HG03103 (cell line): ENCODE data around the gene HS6ST2.

Source experiments
- ATAC-seq: cut with Tn5 transposase; IDR thresholded peaks from one replicate; pipeline ENCODE4 v1.9.1; 2021; ENCODE audit warnings: low read depth; ENCODE audit not compliant: unreplicated experiment

The HS6ST2 gene

DNA sequence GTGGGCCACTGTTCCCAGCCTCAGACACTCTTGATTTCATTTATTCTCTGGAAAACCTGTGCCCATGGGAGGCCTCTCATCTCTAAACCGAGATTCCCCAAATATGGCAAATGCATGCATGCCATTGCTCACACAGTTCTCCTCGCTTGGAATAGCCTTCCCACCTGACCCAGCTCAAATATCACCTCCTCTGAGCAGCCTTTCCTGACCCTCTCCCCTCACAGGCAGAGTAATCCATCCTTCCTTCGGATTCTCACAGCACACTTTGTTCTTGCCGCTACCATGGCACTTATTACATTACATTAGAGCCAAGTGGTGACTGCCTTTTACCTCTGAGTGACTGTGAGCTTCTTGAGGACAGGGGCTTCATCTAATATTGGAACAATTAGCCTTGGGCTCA lies 209.5 kb downstream of the HS6ST2 start:
- ATAC-seq, result no peak

DNA sequence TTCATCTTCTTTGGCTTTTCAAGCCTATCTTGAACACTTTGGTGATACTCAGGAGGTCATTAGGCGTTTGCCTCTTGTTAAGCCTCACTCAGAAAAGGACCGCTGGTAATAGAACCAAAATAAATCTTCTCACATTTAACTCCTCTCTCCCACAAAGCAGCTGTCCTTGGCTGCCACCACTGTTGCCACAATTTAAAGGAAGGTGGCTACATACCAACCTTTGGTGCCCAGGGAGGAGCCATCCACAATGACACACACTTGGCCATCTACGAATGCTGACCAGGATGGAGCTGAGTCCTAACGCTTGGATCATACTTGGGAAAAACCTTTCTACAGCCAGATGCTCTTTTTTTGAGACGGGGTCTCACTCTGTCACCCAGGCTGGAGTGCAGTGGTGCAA lies 210.2 kb downstream of the HS6ST2 start:
- ATAC-seq, result no peak

DNA sequence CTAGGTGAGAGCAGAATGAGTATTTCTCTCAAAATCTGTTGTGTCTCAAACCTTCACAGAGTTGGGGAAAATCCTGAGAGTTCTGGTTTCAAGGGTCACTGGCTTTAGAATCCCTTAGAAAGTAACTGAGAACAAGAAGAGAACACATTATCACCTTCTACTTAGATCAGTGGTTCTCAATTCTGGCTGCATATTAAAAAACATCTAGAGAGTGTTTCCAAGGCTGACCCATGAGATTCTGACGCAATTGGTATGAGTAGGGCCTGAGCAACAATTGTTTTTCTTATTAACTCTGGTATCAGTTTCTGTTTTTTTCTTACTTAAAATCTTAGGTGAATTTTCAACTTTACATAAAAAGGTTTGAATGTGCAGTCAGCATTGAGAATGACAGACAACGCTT lies 212.8 kb downstream of the HS6ST2 start:
- ATAC-seq, result no peak

DNA sequence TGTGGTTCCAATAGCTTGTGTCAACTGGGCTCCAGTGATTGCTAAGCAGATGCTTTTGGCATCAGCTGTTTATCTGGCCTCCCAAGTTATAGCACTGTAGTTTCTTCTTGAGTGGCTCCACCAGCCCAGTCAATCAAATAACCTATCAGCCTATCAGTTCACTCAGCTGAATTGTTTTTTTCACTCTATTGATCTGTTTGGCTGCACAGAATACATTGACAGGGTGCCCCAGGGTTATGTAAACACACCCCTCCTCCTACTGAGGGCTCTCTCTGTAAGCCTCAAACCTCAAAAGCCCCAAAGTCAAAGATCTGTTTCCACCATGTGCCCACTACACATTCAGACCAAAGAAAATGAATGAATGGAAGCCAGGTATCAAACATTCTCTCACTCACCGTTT lies 214.0 kb downstream of the HS6ST2 start:
- ATAC-seq, result no peak

DNA sequence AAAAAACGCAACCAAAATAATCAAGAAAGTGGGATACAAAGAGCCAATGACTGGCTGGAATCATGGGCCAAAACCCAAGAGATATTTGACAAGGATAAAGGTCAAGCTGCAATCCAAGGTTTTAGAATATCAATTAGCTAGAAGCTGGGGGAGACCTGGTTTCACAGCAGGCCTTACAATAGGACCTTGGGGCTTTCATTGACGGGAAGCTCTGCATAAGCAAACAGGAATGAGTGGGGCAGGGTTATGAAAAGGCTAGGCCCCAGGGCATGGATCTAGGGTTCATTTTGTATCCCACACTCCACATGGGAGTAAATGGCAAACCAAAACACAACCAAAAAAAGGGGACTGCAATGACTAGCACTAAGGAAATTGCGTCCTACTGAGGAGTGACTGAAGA lies 215.3 kb downstream of the HS6ST2 start:
- no peak for ATAC-seq

DNA sequence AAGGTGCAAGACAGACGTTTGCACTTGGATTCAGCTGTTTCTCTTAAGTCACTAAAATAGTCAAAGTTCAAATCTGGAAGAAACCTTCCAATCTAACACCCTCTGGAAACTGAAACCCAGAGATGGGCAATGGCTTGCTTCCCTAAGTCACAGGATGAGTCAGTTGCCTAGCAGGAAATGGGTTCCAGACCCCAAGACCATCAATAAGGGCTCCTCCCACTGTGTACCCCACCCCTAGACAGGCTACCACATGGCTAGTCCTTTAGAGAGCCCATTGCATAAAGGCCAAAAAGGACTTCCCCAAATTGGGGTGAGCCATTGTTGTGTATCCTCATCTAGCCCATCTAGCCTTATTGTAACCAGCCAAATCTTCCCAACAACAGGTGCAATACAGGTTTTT lies 216.2 kb downstream of the HS6ST2 start:
- ATAC-seq, result no peak

DNA sequence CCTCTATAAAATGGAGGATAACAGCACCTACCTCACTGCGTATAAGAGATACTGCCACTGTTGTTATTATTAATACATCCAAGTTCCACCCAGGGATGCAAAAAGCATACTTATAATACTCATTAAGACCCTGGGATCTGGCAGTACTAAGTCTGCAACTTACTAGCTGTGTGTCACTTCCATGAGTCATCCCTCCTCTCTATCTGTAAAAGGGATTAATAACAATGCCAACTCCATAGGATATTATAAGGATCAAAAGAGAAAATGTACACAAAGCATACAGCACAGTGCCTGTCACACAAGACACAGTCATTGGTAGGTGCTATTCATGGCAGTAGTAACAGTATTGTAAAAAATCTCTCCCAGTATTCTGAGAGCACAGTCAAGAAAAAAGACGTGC lies 216.7 kb downstream of the HS6ST2 start:
- ATAC-seq, result no peak

DNA sequence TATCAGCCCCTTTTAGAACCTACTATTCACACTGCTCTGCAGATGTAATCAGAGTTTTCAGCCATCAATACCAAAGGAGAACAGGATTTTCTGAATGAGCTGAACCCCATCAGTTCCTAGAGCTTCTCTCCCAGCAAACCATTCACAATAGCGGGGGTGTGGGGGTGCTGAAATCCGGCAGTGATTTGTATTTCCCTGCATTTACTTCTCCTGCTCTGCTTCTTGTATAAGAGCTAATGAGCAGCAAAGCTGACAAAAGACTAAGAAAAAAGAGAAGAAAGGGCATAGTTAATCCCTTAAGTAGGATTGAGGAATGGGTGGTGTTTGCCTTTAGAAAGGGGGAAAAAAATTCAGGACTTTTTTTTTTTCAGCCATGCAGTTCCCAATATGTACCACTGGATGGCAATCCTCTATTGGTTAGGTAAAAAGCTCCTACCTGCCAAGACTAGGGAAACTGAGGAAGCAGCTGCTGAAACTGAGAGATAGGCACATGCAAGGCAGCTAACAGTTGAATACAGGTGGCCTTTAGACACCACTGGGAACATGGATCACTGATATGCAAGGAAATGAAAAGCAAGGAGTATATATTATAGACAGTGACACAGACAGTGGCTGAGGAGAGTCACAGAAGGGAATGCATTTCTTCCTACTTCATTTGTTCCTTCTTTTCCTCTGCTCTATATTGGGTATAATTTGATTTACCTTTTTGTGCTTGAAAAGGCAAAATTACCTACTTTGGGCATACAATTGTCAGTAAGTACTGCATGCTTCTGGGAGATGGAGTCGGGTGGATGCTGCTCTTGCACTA lies 217.9 kb downstream of the HS6ST2 start:
- ATAC-seq, result no peak

DNA sequence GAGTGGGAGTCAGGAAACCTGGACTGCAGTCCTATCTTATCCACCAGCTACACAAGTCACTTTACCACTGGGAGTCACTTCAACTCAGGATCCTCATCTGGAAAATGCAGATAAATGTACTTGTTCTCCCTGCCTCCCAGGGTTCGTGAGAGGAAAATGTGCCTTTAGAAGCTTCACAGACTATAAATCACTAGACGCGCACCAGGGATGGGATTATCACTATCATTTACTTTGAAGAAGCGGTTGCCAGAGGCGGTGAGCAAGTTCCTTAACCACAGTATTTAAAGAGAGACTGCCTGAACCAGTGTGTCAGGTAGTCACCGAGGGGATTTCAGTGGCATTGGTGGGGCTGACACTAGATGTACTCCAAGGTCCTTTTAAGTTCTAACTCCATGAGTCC lies 219.5 kb downstream of the HS6ST2 start:
- no peak for ATAC-seq

DNA sequence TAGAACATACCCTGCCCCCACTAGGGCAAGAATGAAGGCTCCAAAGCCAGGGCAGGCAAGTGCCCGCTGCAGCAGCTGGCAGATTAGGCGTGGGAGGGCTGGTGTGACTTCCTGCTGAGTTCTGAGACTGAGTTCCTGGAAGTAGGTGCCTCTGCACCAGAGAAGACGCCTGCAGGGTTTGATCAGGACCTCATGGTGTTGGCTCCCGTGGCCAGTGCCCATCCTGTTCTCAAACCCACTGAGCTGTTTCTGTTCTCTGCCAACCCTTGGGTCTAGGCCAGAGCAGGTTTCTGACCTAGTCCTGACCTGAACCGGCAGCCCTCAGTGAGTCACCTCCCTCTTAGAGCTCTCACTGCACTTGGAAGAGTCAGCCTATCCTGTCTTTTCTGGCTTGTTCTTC lies 220.7 kb downstream of the HS6ST2 start:
- ATAC-seq, result no peak

DNA sequence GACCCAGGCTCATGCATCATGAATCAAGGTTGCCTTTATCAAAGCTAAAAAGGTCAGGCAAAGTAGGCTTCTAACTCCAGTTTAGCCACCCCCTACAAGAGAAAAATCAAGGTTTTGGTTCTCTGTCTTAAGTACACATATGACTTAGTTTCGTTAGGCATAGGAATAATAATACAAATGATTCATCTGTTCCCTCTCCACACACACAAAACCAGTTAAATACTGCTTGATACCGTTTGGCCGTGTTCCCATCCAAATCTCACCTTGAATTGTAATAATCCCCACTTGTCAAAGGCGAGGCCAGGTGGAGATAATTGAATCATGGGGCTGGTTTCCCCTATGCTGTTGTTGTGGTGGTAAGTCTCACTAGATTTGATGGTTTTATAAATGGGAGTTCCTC lies 226.2 kb downstream of the HS6ST2 start:
- ATAC-seq, result no peak

DNA sequence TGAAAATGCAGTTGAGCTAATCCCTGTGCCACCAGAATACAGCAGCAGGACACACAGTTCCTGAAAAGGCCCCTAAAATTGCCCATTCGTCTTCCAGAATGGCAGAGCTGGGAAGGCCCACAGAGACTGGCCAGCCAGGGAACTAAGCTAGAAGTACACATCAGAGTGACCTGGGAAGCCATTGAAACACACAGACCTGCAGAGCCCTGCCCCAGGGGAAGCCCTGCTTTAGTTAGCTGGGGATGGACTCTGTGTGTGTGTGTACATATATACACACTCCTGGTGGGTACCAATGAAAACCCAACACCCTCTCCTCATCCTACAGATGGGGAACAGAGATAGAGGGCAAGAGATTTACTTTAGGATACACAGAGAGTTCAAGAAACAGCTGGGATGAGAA lies 227.7 kb downstream of the HS6ST2 start:
- ATAC-seq, result no peak

DNA sequence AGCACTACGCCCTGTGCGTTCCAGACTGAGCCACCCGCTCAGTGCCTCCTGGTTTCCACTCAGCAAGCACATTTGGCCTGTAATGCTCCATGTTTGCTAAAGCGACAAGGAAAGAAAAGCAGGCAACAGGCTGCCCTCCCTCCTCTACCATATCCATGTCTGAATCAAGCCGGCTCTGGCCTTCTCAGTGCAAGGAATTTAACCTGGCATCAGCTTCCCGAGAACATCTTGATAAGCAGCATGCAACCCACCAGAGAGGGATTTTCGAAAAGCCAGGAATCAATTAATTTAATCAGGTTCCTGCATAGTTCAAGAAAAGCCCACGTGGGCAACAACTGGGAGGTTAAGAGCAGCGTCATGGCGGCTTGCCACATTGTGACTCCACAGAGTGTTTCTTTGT lies 228.2 kb downstream of the HS6ST2 start:
- ATAC-seq, result no peak

DNA sequence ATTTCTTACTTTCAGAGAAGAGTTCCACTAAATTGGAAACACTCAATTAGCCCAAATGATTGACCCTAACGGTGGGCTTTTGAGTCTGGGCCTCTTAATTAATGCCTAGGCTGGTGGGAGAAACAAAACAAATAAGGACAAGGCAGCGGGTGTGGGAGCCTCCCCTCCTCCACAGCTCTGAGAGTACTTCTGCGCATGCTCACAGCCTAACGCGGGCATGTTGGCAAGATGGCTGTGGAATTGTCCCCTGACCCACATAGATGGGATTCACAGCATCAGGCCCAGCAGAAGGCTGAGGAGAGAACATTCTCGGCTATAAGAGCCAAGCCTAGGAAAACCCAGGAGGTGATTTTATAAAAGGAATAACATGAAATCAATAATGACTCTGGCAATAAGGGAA lies 230.1 kb downstream of the HS6ST2 start:
- no peak for ATAC-seq

DNA sequence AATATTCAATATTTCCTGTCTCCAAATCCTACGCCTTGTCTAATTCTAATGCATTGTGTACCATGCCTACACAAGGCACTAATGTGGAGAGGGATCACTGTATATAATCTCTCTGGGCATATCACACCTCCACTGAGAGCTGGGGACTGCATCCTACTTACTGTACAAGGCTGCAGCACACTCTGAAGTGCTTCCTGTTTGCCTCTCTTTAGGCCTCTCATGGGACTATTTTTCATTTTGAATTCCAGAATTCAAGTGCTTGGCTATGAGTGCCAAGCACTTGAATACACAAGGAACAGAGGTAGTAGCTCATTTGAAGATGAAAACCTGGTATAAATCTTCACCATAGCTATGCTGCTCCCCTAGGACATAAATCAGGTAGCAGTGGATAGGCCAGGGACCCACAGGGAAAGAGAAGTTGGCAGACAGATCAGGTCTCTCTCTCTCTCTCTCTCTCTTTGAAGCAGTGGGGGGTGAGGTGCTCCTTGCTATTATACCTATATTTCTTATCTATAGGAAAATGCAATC lies 239.9 kb downstream of the HS6ST2 start:
- ATAC-seq, result no peak

DNA sequence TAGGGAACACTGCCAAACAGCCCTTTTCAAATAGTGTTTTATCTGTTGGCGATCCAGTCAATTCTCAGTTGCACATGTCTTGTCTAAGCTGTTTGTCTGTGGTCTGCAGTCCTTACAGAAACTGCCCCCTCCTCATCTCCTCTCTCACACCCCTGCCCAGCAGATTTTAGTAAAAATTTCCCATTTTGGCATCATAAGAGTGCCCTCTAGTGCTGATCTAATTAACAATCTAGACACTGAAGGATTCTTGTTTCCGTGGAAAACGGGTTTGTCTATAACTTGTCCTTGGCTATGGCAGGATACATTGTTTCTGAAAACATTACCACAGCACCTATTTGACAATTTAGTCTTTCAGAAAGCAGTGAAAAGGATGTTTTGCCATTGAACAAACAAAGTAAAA lies 242.4 kb downstream of the HS6ST2 start:
- ATAC-seq, result no peak

DNA sequence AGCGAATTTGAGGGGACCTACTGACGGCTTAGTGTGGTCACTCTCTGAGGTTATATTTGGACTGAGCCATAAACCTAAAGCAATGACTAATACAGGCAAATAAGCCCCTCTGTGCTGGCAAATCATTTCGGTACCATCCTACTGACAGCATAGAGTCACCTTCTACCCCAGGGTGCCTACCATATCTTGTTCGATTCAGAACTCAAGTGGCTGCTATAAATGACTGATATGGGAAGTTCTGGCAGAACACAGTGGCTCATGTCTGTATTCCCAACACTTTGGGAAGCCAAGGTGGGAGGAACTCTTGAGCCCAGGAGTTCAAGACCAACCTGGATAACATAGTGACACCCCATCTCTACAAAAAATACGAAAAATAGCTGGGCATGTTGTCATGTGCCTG lies 243.5 kb downstream of the HS6ST2 start:
- no peak for ATAC-seq

DNA sequence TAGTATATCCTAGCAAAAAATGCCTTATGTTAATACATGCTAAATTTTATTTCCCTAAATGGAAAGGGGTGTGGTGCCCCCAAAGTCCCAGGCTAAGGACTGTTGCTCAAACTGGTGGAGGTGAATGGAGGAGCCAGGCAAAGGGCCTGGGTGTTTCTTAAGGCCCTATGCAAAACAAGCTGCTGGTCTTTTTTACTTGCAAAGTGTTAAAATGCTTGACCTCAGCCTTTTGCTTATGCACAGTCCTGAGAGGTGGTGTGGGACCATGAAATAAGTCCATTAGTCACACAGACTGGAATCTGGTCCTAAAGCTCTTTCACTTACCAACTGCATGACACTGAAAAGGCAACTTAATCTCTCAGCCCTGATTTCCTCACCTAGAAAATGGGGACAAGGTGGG lies 246.1 kb downstream of the HS6ST2 start:
- no peak for ATAC-seq

DNA sequence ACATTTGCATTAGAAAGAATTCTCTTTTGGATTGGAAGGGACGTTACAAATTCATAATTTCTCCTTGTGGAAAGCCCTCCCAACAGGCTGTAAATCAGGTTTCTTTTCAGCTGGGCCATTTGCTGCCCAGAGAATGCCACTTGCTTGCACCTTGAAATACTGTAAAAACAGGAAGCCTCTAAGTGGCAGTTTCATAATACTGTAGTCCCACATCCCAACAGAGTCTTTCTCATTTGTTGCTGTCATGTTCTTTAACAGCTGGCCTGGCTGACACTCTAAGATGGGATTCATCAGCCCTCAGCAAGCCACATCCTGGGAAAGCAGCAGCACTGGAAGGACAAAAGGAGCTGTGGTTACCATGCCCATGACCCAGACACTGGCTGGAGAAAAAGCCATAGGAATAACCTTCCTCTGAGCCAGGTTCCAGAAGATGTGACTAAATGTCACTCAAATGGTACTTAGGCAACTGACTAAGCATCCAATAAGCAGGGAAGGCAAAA lies 247.7 kb downstream of the HS6ST2 start:
- no peak for ATAC-seq

DNA sequence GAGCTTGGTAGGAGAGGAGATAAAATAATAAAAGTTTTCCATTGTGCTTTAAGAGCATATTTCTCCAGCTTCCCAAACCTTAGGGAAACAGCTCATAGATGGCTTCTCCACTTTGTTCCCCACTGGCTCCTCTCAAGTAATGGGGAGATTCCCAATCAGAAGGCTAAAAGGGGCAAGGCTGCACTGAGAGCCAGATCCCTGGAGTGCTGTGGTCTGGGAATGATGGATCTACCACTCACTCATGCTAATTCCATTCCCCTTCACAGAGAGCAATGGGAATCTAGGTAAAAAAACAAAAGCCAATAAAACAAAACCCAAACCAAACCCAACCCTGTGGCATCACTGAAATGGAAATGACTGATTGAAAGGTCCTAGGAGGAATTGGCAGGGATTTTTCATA lies 249.9 kb downstream of the HS6ST2 start:
- ATAC-seq, result no peak

DNA sequence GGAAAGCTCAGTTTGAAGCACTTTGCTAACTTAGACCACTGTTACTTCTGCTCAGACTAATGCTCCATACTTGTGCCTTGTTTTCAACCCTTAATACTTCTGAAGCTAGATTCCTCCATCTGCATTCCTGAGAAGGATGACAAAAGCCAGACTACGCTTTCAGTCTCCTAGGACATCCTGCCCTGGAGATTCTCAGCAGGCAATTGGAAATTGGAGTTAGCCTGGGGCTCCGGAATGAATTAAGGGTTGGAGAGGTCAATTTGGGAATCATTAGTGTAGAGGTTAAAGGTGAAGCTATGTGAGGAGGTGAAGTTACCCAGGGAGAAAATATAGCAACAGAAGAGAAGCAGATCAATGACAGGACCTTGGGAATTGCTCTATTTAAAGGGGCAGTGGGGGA lies 253.7 kb downstream of the HS6ST2 start:
- ATAC-seq, result no peak

DNA sequence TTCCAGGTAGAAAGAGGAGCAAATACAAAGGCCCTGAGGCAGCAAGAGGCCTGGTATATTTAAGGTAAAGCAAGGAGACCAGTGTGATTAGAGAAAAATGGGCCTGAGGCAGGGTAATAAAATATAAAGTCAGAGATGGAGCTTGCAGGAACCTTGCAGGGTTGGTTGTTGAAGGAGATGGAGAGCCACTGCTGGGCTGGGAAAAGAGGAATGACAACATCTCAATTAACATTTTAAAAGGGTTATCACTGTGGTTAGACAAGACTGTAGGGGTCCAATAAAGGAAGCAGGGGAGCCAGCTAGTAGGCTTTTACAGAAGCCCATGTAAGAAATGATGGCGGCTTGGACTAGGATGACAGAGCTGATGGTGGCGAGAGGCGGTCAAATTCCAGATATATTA lies 264.0 kb downstream of the HS6ST2 start:
- ATAC-seq, result no peak

DNA sequence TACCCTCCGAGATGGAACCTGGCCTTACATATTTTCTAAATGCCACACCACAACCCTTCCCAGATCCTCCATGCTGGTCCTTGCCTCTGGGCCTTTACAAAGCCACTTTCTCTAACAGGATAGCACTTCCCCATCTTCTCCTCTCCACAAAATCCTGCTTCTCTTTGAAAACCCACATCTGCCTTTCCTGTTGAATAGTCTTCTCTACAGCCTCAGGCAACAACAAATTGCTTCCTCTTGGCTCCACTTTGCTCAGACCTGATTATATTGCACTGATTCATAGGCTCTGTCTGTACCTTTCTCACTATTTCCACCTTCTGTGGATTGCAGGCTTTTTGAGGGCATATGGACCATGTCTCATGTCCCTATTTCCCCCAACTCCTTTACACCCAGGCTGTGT lies 265.9 kb downstream of the HS6ST2 start:
- ATAC-seq, result no peak
